Esophagus squamous epithelium (tissue), 4 donors: Measurements from ENCODE around the gene AP5Z1.

ENCODE experiments used
- CTCF ChIP-seq, 6 experiments: fragments of 450-650 bp in 4 of 6; fragments of 200-600 bp in 2 of 6; sonication (generic) in 2 of 6; IDR thresholded peaks; one replicate each; pipeline ENCODE4 v1.5.1; 2016 to 2019; ENCODE audit warnings: antibody characterized with exemption in 6 of 6, mild to moderate bottlenecking in 4 of 6, moderate library complexity in 4 of 6
- POLR2A ChIP-seq, 4 donors: fragments of 450-650 bp; IDR thresholded peaks; one replicate each; pipeline ENCODE4 v1.6.1; 2017; ENCODE audit warnings: antibody characterized with exemption in 4 of 4, mild to moderate bottlenecking in 4 of 4, moderate library complexity in 3 of 4

- TF ChIP-seq CTCF (IDR thresholded peaks at IDR 0.05) = no peak
- TF ChIP-seq POLR2A (IDR thresholded peaks at IDR 0.05) = peak in 1 of 4 donors; percentile 37
Observed at GRCh38 chr7:4745971-4746919, 29.2 kb upstream of the AP5Z1 start.
